HG03442 (cell line): ENCODE measurements around the gene DPY30.

Source experiments
- ATAC-seq: cut with Tn5 transposase; IDR thresholded peaks from one replicate; pipeline ENCODE4 v1.9.1; 2021; ENCODE audit warnings: mild to moderate bottlenecking, moderate library complexity; ENCODE audit not compliant: unreplicated experiment

Gene DPY30

GRCh38 chr2:31979018-31979417, 60.6 kb downstream of the DPY30 start:
- no peak for ATAC-seq

- no peak for ATAC-seq
Observed at GRCh38 chr2:31978436-31978835, 61.2 kb downstream of the DPY30 start.
